K562 (cell line): Measurements from ENCODE around the gene SGK1.

ENCODE experiments used
- CEBPB ChIP-seq: fragments of 450-650 bp; IDR thresholded peaks from 2 replicates; pipeline ENCODE4 v1.6.1; 2016; ENCODE audit warnings: missing genetic modification characterization, missing compliant biosample characterization
- CHD4 ChIP-seq: fragments of 200-600 bp; sonication (generic); IDR thresholded peaks from 3 replicates; pipeline ENCODE4 v1.6.1; 2012; ENCODE audit warnings: low read depth, mild to moderate bottlenecking, mixed read lengths, low read length, inconsistent platforms; ENCODE audit not compliant: insufficient read depth, insufficient replicate concordance, poor library complexity, severe bottlenecking
- CTCF ChIP-seq, 3 experiments: IDR thresholded peaks in 2 of 3; conservative IDR thresholded peaks in 1 of 3; 2 replicates each; pipeline ENCODE4 v1.5.1; 2011 to 2012; ENCODE audit warnings: low read length in 3 of 3, mild to moderate bottlenecking in 3 of 3, control low read depth in 2 of 3, improper control_type of control experiment in 1 of 3, inconsistent platforms in 1 of 3, low read depth in 1 of 3, mixed read lengths in 1 of 3, moderate library complexity in 1 of 3; ENCODE audit not compliant: insufficient read depth in 2 of 3
- KLF10 ChIP-seq: fragments of 250-450 bp; sonication (Bioruptor Pico); IDR thresholded peaks from 2 replicates; pipeline ENCODE4 v1.6.1; 2021; ENCODE audit warnings: matching md5 sums
- POLR2A ChIP-seq: fragments of 450-650 bp; conservative IDR thresholded peaks from 2 replicates; pipeline ENCODE4 v1.6.1; 2016
- SMAD2 ChIP-seq: fragments of 150-350 bp; IDR thresholded peaks from 2 replicates; pipeline ENCODE4 v1.6.1; 2014; ENCODE audit warnings: low read depth, mild to moderate bottlenecking, low read length
- USF1 ChIP-seq: sonication (generic); formaldehyde crosslinking; IDR thresholded peaks from 2 replicates; pipeline ENCODE4 v1.9.0; 2022; ENCODE audit warnings: mild to moderate bottlenecking, missing genetic modification reagents
- ZBTB11 ChIP-seq, 3 experiments: fragments of 200-800 bp in 1 of 3; fragments of 250-450 bp in 1 of 3; fragments of 450-650 bp in 1 of 3; sonication (Bioruptor Pico) in 1 of 3; sonication (Bioruptor generic) in 1 of 3; formaldehyde crosslinking in 1 of 3; IDR thresholded peaks; 2 replicates each; pipeline versions ENCODE4 v1.6.1 to v1.8.0; 2016 to 2022; ENCODE audit warnings: mild to moderate bottlenecking in 2 of 3, missing genetic modification characterization in 2 of 3, missing compliant biosample characterization in 1 of 3, moderate library complexity in 1 of 3

GRCh38 chr6:134317471-134318131, at the start of gene SGK1:
- TF ChIP-seq CEBPB = no peak
- no peak for TF ChIP-seq KLF10 (CRISPR knock-in tag)
- no peak for TF ChIP-seq USF1 (CRISPR knock-in tag)
- TF ChIP-seq POLR2A = no peak
- TF ChIP-seq ZBTB11 (CRISPR knock-in tag; IDR thresholded peaks at IDR 0.05) = no peak
- TF ChIP-seq CTCF (IDR thresholded peaks at IDR 0.05 in 2 of 3, conservative IDR thresholded peaks at IDR 0.05 in 1 of 3; ENCODE audit: insufficient read depth in 2 of 3, low read depth in 1 of 3, low read length in 3 of 3) = no peak
- no peak for TF ChIP-seq SMAD2
- TF ChIP-seq CHD4 = no peak
